ENCODE measurements around the gene HK1.

DNA sequence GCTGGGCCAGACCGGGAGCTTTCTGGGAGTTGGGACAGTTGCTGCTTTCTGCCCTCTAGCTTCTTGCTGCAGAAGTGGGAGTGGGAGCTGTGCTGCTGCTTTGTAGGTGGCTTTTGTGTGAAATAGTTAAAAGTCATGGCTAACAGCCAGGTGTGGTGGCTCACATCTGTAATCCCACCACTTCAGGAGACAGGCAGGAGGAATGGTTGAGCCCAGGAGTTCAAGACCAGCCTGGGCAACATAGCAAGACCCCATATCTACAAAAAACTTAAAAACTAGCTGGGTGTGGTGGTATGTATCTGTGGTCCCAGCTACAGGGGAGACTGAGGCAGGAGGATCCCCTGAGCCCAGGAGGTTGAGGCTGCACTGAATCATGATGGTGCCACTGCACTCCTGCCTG lies 124.8 kb downstream of the HK1 start:
- TF ChIP-seq, protein P1, sequence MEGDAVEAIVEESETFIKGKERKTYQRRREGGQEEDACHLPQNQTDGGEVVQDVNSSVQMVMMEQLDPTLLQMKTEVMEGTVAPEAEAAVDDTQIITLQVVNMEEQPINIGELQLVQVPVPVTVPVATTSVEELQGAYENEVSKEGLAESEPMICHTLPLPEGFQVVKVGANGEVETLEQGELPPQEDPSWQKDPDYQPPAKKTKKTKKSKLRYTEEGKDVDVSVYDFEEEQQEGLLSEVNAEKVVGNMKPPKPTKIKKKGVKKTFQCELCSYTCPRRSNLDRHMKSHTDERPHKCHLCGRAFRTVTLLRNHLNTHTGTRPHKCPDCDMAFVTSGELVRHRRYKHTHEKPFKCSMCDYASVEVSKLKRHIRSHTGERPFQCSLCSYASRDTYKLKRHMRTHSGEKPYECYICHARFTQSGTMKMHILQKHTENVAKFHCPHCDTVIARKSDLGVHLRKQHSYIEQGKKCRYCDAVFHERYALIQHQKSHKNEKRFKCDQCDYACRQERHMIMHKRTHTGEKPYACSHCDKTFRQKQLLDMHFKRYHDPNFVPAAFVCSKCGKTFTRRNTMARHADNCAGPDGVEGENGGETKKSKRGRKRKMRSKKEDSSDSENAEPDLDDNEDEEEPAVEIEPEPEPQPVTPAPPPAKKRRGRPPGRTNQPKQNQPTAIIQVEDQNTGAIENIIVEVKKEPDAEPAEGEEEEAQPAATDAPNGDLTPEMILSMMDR (IDR thresholded peaks at IDR 0.05) = no peak
- TF ChIP-seq POLR2A (IDR thresholded peaks at IDR 0.05) = no peak

All from uterus (tissue), 2 donors.